ENCODE measurements around the gene PRXL2B.

The PRXL2B gene

GRCh38 chr1:2584686-2585317 is 1.8 kb upstream of the PRXL2B start:
- Histone ChIP-seq H3K27me3 (ENCODE audit: control insufficient read depth, insufficient read depth, low read length) (no peaks in the 10 kb centered on the region), H3K4me3 (ENCODE audit: low read depth, low read length) (no peak overlapping the region), H3K4me1 (ENCODE audit: control insufficient read depth, insufficient read depth, low read length) (peaks cover 3% of the 10 kb centered on the region), H3K36me3 (ENCODE audit: control insufficient read depth, insufficient read depth, low read length) (peaks cover 6% of the 10 kb centered on the region), H3K9ac (ENCODE audit: low read depth, low read length) (no peak overlapping the region), H3K9me3 (ENCODE audit: control insufficient read depth, insufficient read depth, low read length) (no peaks in the 10 kb centered on the region)

GRCh38 chr1:2585318-2586092 is 1.1 kb upstream of the PRXL2B start:
- peak overlapping the region; percentile 85 for H3K4me3 ChIP-seq (ENCODE audit: low read depth, low read length)
- H3K27me3 ChIP-seq (ENCODE audit: control insufficient read depth, insufficient read depth, low read length): no peaks in the 10 kb centered on the region
- peak overlapping the region; percentile 85 for H3K9ac ChIP-seq (ENCODE audit: low read depth, low read length)
- H3K9me3 ChIP-seq (ENCODE audit: control insufficient read depth, insufficient read depth, low read length): no peaks in the 10 kb centered on the region
- peaks cover 6% of the 10 kb centered on the region for H3K36me3 ChIP-seq (ENCODE audit: control insufficient read depth, insufficient read depth, low read length)
- H3K4me1 ChIP-seq (ENCODE audit: control insufficient read depth, insufficient read depth, low read length): peaks cover 3% of the 10 kb centered on the region

DNA sequence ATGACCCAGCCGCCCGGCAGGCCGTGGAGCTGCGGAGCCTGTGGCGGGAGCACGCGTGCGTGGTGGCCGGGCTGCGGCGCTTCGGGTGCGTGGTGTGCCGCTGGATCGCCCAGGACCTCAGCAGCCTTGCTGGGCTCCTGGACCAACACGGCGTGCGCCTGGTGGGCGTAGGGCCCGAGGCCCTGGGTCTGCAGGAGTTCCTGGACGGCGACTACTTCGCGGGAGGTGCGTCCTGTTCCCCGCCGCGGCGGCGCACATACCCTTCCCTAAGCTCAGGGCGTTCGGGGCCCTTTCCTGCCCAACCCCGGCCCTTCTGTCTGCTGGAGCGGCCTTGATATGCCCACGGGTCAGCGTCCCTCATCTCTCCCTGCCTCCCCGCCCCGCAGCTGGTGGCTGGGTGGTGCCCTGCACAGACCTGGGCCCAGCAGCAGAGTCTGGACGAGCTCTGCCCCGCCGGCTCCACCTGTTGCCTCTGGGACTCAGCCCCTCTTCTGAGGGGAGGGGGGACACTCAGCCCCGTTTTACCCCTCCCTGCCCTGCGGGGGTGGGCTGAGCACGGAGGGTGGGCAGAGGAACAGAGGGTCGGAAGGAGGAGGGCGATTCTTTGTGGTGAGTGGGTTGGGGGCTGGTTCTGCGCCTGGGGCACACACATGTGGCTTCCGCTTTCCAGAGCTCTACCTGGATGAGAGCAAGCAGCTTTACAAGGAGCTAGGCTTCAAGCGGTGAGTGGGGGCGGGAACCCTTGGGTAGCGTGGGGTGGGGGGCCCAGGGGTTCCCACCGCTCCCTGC is 688 bp downstream of the PRXL2B start:
- Histone ChIP-seq H3K9me3 (ENCODE audit: control insufficient read depth, insufficient read depth, low read length) (no peaks in the 10 kb centered on the region), H3K9ac (ENCODE audit: low read depth, low read length) (peak overlapping the region; percentile 76), H3K4me1 (ENCODE audit: control insufficient read depth, insufficient read depth, low read length) (peaks cover 3% of the 10 kb centered on the region), H3K27me3 (ENCODE audit: control insufficient read depth, insufficient read depth, low read length) (no peaks in the 10 kb centered on the region), H3K36me3 (ENCODE audit: control insufficient read depth, insufficient read depth, low read length) (peaks cover 6% of the 10 kb centered on the region), H3K4me3 (ENCODE audit: low read depth, low read length) (peak overlapping the region; percentile 79)

- peaks cover 6% of the 10 kb centered on the region for H3K36me3 ChIP-seq (ENCODE audit: control insufficient read depth, insufficient read depth, low read length)
- H3K27me3 ChIP-seq (ENCODE audit: control insufficient read depth, insufficient read depth, low read length): no peaks in the 10 kb centered on the region
- H3K4me1 ChIP-seq (ENCODE audit: control insufficient read depth, insufficient read depth, low read length): peaks cover 3% of the 10 kb centered on the region
- no peaks in the 10 kb centered on the region for H3K9me3 ChIP-seq (ENCODE audit: control insufficient read depth, insufficient read depth, low read length)
- no peak overlapping the region for H3K9ac ChIP-seq (ENCODE audit: low read depth, low read length)
- peak overlapping the region; percentile 79 for H3K4me3 ChIP-seq (ENCODE audit: low read depth, low read length)
These were observed 1.4 kb downstream of the PRXL2B start for GRCh38 chr1:2587860-2588571.

GRCh38 chr1:2588661-2589430 is 2.3 kb downstream of the PRXL2B start:
- no peaks in the 10 kb centered on the region for H3K4me1 ChIP-seq (ENCODE audit: control insufficient read depth, insufficient read depth, low read length)
- no peaks in the 10 kb centered on the region for H3K9me3 ChIP-seq (ENCODE audit: control insufficient read depth, insufficient read depth, low read length)
- H3K36me3 ChIP-seq (ENCODE audit: control insufficient read depth, insufficient read depth, low read length): peaks cover 6% of the 10 kb centered on the region
- no peaks in the 10 kb centered on the region for H3K27me3 ChIP-seq (ENCODE audit: control insufficient read depth, insufficient read depth, low read length)
- no peak overlapping the region for H3K9ac ChIP-seq (ENCODE audit: low read depth, low read length)
- H3K4me3 ChIP-seq (ENCODE audit: low read depth, low read length): no peak overlapping the region

DNA sequence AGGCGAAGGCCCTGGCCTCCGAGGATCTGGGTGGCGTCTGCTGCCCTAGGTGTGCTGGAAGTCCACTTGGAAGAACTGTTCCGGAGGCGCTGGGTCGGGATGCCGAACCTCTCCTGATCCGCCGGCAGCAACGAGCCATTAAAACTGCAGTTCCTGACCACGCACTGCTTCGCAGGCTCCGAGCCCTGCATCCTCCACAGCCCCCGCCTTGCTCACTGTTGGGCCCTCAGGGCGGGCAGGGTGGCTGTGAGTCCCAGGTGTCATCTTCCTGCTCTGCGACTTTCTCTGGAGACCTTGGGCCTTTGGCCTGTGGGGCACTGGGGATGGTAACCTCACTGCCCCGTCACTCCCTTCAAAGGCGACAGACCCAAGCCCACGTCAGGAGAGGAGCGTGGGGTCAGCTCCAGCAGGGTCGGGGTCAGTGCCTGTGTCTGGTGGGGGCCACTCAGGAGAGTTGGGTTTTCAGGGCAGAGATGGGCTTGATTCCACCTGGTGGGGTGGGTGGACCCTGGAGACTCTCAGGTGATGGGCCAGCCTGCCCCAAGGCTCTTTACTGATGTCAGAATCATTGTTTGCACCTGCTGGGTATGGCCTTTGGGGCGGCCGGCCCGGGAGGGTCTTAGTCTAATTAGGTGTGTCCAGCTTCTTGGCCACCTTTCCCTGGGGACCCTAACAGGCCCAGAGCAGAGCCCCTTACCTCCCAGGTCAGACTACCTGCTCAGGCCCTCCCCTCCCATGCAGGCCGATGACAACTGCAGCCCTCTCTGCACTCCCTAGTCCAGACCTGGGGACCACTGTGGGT is 3.1 kb downstream of the PRXL2B start:
- Histone ChIP-seq H3K9ac (ENCODE audit: low read depth, low read length) (no peak overlapping the region), H3K4me1 (ENCODE audit: control insufficient read depth, insufficient read depth, low read length) (no peaks in the 10 kb centered on the region), H3K36me3 (ENCODE audit: control insufficient read depth, insufficient read depth, low read length) (peaks cover 6% of the 10 kb centered on the region), H3K9me3 (ENCODE audit: control insufficient read depth, insufficient read depth, low read length) (no peaks in the 10 kb centered on the region), H3K27me3 (ENCODE audit: control insufficient read depth, insufficient read depth, low read length) (no peaks in the 10 kb centered on the region), H3K4me3 (ENCODE audit: low read depth, low read length) (no peak overlapping the region)

DNA sequence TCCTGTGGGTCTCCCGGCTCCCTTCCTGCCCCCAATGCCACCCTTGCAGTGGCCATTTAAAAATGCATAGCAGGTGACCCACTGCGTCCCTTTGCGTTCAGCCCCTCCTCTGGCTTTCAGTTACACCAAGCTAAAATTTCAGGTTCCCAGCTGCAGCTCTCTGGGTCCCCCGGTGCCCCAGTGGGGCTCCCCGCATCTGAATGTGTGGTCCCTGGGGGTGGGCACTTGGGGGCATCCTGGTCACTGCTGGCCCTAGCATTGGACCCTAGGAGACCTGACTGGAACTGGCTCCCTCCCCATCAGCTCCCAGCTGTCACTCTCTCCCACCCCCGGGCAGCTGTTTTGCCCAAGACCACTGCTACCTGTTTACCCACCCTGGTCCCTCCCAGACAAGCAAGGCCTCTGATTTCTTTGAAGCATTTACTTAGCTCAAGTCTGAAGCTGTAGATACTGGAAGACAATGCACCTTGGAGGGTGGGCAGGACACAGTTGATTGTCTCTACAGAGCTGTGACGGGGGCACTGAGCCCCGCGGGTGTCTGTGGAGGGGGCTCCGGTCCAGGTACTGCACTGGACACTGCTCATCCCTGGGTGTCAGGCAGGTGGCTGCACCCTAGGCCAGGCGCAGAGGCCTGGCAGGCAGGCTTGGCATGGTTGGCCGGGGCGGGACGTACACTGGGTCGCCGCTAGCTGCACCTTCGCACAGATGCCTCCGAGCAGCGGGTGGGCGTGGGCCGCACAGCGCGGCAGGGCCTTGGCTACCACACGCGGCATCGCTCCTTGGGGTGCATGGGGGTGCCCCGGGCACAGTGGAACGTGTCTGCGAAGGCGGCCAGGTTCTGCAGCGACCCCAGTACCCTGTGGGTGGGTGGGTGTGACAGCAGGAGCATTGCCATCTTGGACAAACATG is 3.9 kb downstream of the PRXL2B start:
- Histone ChIP-seq H3K36me3 (ENCODE audit: control insufficient read depth, insufficient read depth, low read length) (peaks cover 6% of the 10 kb centered on the region), H3K4me1 (ENCODE audit: control insufficient read depth, insufficient read depth, low read length) (no peaks in the 10 kb centered on the region), H3K9me3 (ENCODE audit: control insufficient read depth, insufficient read depth, low read length) (no peaks in the 10 kb centered on the region), H3K4me3 (ENCODE audit: low read depth, low read length) (no peak overlapping the region), H3K27me3 (ENCODE audit: control insufficient read depth, insufficient read depth, low read length) (no peaks in the 10 kb centered on the region), H3K9ac (ENCODE audit: low read depth, low read length) (no peak overlapping the region)

- Histone ChIP-seq H3K27me3 (ENCODE audit: control insufficient read depth, insufficient read depth, low read length) (no peaks in the 10 kb centered on the region), H3K4me1 (ENCODE audit: control insufficient read depth, insufficient read depth, low read length) (no peaks in the 10 kb centered on the region), H3K36me3 (ENCODE audit: control insufficient read depth, insufficient read depth, low read length) (peaks cover 6% of the 10 kb centered on the region), H3K9me3 (ENCODE audit: control insufficient read depth, insufficient read depth, low read length) (no peaks in the 10 kb centered on the region), H3K4me3 (ENCODE audit: low read depth, low read length) (no peak overlapping the region), H3K9ac (ENCODE audit: low read depth, low read length) (no peak overlapping the region)
These were observed 4.6 kb downstream of the PRXL2B start for GRCh38 chr1:2591233-2591580.

GRCh38 chr1:2591581-2592261 is 5.1 kb downstream of the PRXL2B start:
- H3K9me3 ChIP-seq (ENCODE audit: control insufficient read depth, insufficient read depth, low read length): no peaks in the 10 kb centered on the region
- no peak overlapping the region for H3K9ac ChIP-seq (ENCODE audit: low read depth, low read length)
- H3K27me3 ChIP-seq (ENCODE audit: control insufficient read depth, insufficient read depth, low read length): no peaks in the 10 kb centered on the region
- peaks cover 6% of the 10 kb centered on the region for H3K36me3 ChIP-seq (ENCODE audit: control insufficient read depth, insufficient read depth, low read length)
- H3K4me1 ChIP-seq (ENCODE audit: control insufficient read depth, insufficient read depth, low read length): no peaks in the 10 kb centered on the region
- no peak overlapping the region for H3K4me3 ChIP-seq (ENCODE audit: low read depth, low read length)

Measured in iPS-15b (cell line).